ENCODE data around the gene SYT15B.
"Not testable (repeated sequence)": the region's sequence is repeated elsewhere in the genome, so short reads cannot be mapped to it uniquely, and the experiment has no call there.

SYT15B gene

DNA sequence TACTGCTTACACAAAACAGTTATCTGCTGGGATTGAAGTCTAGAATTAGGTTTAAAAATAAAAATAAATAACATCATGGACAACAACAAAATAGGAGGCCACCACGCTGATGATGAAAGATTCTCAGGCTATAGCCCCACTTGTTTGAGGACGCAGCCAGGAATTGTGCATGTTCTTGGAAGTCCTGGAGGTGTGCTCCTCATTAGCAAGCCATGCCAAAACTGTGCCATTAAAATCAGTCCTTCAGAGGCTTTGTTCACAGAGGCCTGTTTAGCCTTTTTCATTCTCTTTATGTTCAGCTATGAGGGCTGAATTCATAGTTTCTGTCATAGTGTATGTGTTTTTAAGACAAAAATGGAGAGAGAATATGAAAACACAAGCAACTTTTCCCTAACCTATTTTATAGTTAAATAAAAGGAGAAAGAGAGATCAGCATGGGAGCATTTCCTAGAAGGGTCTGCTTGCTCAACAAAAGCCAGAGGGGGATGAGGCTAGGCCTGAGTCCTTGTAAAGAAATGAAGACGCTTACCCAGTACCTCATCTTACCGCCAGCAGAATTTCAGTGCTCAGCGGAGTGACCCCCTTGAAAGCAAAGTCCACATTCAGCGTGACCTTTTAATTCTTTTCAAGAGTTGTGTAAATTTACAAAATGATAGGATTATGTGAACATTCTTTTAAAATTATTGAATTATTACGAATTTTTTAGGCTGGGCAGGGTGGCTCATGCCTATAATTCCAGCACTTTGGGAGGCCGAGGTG is 46.2 kb downstream of the SYT15B start:
- H3K36me3 ChIP-seq (ENCODE audit: control insufficient read depth in 1 of 2, insufficient read depth in 2 of 2, low read depth in 1 of 2, low read length in 2 of 2); DNase-seq; H3K4me2 ChIP-seq (ENCODE audit: low read length, poor library complexity, severe bottlenecking); H3K27me3 ChIP-seq (ENCODE audit: control insufficient read depth in 1 of 2, insufficient read depth in 1 of 2, low read length in 2 of 2); H3K4me3 ChIP-seq (ENCODE audit: insufficient read depth in 1 of 2, low read depth in 1 of 2, low read length in 2 of 2); H2BK15ac ChIP-seq (ENCODE audit: low read depth, poor library complexity, severe bottlenecking); H3K27ac ChIP-seq (ENCODE audit: low read length, poor library complexity, severe bottlenecking); H3K79me1 ChIP-seq (replicated peaks; ENCODE audit: low read length, poor library complexity, severe bottlenecking); H2BK12ac ChIP-seq (ENCODE audit: low read length in 2 of 2); H3K18ac ChIP-seq (ENCODE audit: low read depth in 1 of 2, low read length in 2 of 2); H3K4me1 ChIP-seq (ENCODE audit: control insufficient read depth, insufficient read depth, low read depth, low read length); H2AK5ac ChIP-seq (ENCODE audit: low read length, severe bottlenecking); H2BK5ac ChIP-seq (ENCODE audit: low read depth, low read length, poor library complexity, severe bottlenecking); H3K14ac ChIP-seq (ENCODE audit: low read length in 2 of 2); H3K9me3 ChIP-seq (ENCODE audit: control insufficient read depth, low read length); H3K23ac ChIP-seq (ENCODE audit: low read length in 2 of 2); H3K4ac ChIP-seq (ENCODE audit: low read depth in 1 of 2, low read length in 2 of 2); H4K8ac ChIP-seq (ENCODE audit: low read length); H4K91ac ChIP-seq (ENCODE audit: low read length); H2BK120ac ChIP-seq (ENCODE audit: low read depth, low read length); H3K9ac ChIP-seq (ENCODE audit: low read length); H2AFZ ChIP-seq (ENCODE audit: low read depth, low read length): not testable (repeated sequence)
- no CpG with 5 or more reads among the region's 8 CpGs for WGBS
